T follicular helper cell (primary cell): ENCODE data around the gene ZNF32.
"Not testable (repeated sequence)": the region's sequence is repeated elsewhere in the genome, so short reads cannot be mapped to it uniquely, and the experiment has no call there.

Experiments
- DNase-seq: peaks from one replicate; pipeline ENCODE4 v3.0.0-alpha.2; 2020; ENCODE audit warnings: low read depth

Gene ZNF32

DNA sequence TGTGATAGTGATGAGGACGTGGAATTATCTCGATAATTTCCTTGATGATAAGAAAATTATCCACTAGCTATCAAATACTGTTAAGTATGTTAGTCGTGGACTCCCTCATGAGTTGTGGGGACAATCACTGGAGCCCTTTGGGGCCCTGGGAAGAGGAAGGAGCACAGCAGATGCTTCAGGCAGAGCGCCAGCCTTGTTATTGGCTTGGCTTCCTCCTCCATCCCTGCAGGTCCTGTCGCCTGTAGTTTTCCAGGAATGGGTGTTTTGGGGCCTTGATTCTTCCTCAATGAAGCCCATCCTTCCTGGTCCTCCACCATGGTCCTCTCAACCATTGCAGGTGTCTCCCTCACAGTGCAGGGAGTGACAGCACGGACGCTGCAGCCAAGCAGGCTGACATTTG lies 32.5 kb upstream of the ZNF32 start:
- DNase-seq = no peak

DNA sequence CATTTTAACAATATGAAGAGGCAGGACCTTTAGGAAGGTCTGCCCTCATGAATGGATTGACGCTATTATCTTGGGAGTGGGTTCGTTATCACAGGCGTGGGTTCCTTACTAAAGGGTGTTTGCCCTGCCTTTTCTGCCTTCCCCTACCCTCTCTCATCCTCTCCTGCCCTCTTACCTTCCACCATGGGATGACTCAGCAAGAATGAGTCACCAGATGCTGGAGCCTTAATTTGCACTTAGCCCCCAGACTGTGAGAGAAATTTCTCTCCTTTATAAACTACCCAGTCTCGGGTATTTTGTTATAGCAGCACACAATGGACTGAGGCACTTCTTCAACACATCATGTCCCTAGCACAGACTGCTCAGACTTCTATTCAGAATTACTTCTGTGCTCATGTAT lies 31.4 kb upstream of the ZNF32 start:
- no peak for DNase-seq

DNA sequence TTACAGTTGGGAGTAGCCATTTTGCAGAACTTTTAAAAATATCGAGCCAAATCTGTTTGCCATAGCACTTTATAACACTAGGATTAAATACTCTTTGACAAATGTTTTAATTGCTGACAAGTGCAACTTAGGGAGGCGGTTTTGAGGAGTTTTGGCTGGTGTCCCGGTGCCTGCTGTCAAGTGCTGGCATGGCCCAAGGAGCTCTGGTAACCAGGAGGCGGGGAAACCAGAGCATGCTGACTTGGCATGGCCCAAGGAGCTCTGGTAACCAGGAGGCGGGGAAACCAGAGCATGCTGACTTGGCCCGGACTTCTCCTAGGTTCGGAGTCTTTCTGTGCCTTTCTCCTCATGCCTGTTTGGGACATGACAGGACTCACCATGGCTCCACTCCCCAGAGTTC lies 30.8 kb upstream of the ZNF32 start:
- DNase-seq = no peak

DNA sequence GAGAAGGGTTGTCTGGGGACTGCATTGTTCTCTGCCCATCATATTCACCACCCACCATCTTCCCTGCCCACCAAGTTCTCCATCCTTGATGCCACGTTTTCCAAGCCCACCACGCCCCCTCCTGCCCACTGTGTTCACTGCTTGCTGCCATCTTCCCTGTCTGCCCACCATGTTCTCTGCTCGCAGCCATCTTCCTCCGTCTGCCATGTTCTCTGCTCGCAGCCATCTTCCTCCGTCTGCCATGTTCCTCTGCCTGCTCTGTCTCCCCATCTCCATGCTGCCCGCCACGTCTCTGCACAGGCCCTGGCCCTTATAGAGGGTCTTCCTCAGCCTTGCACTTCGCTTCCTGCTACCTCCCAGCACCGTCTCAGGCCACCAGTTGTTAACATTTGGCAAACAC lies 30.0 kb upstream of the ZNF32 start:
- DNase-seq = no peak

DNA sequence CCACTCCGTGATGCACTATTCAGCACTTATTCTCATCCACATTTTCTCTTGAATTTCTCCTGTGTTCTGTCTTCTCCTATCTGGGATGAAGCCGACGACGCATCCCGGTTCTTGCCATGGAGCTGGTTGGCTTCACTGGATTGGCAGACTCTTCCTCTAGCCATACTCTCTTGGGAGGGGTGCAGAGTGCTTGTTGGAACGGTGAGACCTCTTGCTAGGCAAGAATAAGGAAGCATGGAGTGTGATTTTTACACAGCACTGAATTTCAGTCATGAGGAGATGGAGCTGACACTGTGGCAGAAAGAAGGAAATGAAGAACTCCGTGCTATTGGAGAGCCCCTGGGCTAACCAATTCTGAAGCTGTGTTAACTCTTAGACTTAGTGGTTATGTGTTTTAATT lies 28.2 kb upstream of the ZNF32 start:
- DNase-seq = no peak

DNA sequence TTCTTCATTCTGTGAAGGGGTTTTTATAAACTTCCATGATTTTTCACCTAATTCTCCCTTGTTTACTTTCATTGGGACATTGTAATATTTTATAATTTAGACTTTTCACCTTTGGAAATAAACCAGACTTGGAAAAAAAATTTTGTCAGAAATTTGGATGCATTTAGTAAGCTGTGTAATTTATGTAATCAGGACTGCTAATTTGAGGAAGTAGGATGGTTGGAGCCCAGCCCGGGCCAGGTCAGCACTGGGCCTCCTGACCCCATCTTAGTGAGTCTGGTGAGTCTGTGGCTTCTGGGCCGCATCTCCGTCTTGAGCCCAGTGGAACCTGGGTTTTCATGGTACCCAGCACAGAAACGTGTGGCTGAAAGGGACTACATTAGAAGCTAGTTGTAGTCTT lies 27.6 kb upstream of the ZNF32 start:
- DNase-seq = no peak

DNA sequence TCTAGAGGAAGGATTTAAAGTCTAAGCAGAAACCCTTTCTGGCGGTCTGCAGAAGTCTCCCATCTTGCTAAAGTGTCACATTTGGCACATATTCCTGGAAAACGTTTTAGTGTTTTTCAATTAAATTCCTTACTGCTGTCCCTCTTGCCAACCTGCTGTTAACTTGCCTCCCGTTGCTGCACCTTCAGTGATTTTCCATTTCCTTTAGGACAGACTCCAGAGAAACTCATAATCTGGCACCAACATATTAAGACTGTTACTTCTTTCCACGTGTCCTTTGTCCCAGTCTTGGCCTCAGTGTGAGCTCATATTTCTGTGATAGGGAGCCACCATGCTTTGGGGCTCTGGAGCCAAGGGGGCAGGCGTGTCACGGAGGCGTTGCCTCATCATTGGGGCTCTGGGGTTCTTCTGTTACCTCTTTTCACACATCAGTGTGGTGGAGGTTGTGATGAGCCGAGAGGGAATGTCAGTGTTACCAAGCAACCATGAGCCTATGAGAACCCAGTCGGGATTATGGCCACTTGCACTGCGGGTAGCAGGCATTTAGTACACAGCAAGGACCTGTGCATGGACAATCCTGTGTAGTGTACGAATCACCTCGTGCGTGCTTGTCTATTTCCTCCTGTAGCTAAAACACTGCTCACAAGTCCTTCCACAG lies 26.0 kb upstream of the ZNF32 start:
- no peak for DNase-seq

DNA sequence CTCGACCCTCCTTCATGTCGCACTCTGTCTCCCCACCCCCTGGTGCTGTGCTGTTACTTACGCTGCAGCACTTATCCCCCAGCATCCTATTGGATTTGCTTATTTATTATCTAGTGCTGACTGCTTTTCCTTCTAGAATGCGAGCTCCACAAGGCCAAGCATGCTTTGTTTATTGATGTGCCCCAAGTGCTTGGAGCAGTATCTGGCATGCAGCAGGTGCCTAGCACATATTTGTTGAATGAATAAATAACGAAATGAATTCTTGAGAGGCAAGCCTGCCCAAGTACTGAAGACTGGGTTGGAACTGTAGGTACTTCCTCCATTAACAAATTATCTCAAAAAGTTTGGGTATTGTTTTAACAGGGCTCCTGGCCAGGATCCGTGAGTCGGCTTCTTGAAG lies 24.8 kb upstream of the ZNF32 start:
- DNase-seq = no peak

DNA sequence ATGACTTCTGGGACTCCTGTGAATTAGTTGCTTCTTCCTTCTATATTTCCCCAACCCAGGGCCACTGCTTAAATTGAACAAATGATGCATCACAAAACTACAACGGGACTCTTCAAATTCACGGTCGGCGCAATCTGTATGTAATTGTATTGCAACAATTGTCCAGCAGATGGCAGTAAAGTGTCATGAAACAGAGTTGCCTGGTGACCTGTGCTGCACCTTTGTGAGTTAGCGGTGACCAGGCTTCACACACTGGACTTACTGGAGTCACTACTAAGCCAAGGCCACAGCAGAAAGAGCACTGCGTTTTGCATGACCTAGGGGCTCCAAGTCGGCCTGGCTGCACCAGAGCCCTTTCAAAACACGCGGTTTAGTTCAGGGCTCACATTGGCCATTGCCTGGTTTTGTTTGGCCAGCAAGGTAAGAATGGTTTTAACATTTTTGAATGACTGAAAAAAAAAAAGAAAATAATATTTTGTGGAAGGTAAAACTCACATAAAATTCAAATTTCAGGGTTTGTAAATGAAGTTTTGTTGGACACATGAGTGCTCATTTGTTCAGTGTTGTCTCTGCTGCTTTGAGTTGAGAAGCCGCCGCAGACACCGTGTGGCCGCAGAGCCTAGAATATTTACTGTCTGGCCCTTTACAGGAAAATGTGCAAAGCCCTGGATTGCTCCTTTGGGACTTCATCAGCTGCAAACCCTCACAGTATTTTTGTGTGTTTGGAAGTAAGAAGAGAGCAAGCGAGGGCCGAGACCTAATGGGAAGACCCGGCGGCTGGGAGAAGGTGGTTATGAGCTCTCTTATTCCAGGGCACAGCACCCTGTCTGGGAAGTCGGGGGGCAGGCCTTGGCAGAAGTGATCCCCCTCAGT lies 23.2 kb upstream of the ZNF32 start:
- DNase-seq = peak; percentile 17

DNA sequence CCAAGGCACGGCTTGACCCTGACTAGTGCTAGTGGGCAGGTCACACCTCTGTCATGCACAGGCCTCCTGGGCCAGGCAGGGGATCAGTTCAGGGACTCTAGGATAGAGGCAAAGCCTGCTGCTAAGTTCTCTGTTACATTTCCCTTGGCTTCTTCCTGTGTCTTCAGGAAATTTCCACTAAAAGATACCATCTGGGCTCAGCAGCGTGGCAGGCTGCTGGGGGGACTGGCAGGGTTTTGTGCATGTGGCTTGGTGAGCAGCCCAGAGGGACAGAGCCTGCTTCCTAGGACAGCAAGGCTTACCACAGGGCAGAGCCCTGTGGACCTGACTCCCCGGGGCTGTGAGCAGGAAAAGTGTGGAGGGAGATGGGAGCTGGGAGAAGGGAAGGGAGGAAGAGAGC lies 20.7 kb upstream of the ZNF32 start:
- no peak for DNase-seq

DNA sequence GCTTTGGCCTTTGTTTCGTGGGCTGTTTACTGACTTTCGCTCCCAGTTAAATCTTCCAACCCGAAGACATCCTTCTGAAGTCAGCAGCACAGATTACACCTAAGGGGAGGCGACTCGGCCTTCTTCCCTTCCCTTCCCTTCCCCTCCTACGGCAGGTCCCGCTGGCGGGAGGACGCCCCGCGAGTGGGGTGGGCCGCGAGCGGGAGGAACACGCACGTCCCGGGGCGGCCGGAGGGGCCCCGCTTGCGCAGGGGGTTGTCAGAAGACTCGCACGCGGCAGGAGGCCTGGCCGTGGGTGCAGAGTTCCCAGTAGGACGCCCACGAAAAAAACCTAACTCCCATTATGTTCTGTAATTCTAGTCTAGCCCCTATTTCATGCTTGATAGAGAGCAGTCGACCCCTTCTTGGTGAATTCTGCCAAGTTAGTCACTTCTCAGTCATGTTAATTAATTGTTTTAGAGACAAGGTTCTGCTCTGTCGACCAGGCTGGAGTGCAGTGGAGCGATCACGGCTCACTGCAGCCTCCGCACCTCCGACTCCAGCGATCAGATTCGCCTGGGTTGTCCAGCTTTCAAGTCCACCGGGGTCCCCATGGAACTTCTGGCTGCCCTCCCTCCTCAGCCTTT lies 19.2 kb upstream of the ZNF32 start:
- DNase-seq = no peak

DNA sequence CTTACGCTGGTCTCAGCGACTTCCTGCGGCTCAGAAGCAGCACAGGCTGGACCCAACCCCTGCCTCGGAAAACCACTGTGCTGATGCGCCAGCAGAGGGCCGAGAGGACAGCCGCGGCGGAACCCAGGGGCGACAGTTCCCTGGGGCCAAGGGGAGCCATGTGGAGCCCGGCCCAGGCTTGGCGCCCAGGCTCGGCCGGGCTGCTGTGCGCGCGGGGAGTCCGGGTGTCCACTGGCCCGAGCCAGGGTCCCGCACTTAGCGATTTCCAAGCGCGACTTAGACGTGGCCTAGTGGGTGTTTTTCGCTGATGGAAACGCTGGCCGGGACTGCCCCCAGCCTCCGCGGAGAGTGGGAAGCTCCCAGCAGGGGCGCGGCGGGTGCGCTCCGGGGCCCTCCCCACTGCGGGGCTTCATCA lies 18.6 kb upstream of the ZNF32 start:
- DNase-seq = no peak

DNA sequence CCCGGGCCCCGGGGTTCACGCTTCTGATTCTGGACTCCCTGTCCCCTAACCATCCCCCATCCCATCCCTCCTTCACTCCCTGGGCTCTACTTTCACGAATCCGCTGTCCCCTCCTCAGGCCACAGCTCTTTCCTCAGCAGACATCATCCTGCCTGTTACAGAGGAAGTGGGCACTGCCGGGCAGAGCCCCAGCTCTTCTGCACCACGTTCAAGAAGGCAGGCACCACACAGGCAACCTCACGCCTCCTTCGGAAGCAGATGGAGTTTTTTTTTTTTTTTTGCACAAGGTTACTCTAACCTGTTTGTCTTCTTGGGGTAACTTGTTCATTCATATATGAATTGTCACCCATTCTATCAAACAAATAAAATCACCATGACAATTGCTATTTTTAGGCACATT lies 17.9 kb upstream of the ZNF32 start:
- DNase-seq = no peak

DNA sequence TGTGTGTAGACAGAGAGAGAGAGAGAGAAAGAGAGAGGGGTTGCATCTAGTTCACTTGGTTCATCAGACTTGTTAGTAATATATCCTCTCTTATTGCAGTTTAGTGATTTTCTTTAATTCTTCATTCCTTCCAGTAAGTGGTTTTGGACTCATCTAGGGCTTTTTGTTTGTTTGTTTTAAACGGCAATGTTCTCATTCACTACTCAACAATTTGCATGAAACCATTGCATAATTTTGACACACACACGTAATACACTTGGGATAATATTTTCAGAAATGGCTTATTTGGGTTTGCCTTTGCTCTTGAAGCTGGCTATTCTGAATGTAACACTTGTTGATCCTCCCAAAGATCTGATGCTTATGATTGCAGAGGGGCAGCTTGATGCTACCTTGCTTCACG lies 16.4 kb upstream of the ZNF32 start:
- DNase-seq = no peak

DNA sequence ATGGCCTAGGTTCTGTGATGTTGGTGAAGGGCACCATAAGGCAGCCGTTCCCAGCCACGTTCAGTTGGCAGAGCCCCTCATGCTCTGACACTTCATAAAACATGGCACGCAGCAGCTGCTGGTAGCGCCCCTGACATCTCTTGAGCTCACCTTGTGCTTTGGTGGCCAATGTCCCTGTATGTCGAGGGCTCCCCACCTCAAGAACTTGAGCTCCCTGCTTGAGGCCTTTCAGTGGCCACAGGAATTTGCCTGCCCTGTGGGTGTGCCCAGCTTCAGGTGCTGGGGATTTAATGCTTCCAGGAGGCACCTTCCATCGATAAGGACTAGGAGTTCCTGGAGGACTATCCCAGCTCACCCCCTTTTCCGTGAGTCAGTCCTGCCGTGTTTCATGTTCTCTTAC lies 9.5 kb upstream of the ZNF32 start:
- no peak for DNase-seq

DNA sequence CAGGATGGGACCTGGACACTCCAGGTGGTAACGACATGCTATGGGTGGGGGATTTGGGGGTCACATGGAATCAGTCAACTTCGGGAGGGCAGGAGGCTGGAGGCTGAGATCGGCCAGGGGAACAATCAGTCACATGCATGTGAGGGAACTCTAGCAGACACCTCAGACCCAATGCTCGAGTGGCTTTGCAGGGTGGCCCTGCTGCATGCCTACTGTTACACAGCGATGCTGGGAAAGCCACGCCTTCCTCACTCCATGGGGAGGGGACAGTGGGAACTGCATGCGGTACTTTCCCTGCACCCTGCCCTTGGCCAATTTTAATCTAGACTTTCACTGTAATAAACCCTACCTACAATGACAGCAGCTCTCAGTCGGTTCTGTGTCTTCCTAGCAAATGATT lies 6.6 kb upstream of the ZNF32 start:
- DNase-seq = no peak

DNA sequence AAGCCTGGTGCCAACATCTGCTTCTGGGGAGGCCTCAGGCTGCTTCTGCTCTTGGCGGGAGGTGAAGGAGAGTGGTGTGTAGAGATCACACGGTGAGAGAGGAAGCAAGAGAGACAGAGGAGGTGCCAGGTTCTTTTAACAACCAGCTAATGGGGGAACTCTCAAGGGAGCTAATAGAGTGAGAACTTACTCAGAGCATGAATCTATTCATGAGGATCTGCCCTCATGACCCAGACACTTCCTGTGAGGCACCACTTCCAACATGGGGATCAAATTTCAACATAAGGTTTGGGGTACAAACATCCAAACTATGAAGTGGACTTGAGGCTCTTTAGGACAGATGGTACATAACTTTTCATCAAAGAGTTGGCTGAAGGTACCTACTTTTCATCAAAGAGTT lies 5.1 kb upstream of the ZNF32 start:
- no peak for DNase-seq

DNA sequence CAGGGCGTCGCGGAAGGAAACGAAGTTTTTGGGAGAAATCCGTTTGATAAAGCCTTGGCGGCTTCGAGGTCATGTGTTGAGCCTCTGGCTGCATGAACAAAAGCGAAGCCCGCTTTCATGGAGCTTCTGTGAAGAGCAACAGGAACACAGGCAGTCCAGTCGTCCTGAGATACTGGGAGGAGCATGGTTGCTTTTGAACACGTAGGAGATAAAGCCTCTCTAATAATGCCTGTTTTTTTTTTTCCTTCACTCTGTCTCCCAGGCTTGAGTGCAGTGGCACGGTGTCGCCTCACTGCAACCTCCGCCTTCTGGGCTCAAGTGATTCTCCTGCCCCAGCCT lies 473 bp upstream of the ZNF32 start:
- DNase-seq = no peak

DNA sequence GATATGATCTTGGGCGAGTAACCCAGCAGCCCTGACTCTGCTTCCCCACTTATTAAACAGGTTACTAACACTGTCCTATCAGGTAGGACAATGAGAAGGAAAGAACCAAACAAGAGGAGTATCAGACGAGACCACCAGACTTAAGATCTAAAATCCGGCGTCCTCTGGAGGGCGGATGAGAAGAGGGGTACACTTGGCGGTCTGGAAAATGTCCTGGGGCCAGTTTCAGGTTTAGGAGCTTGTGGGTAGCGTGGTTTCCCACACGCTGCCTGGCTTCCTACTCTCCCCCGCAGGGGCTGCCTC lies 635 bp downstream of the ZNF32 start:
- DNase-seq = no peak

DNA sequence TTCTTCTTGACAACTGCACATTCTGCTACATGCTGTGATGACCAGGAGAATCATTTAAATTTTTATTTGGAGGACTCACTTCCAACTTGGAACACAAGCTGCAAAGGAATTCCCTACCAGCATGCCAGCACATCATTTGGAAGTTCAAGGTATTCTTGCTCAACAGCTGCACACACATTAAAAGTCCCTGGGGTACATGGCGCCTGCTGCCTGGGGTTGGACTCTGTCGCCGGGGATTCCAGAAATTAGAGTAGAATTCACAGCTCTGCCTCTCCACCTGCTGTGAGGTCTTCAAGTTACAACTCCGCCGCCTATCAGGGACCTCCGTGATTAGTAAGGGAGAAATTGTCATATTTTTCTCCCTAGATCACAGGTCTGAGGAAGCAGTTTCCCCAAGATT lies 1.1 kb downstream of the ZNF32 start:
- DNase-seq = no peak

DNA sequence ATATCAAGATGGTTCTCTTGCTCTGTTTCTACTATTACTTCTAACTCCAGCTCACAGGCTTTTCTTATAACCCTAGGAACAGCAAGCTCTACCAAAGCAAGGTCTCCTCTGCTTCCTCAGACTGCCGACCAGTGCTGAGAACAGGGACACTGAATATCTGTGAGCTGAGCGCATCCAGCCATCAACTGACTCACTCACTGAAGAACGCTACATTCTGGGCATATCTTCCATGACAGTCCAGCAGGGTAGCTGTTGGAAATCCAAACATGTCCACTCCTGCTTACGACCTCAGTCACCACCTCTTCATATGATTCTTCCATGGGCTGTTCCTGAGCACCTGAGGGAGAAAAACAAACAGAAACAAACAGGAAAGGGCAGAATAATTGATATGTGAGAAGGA lies 2.8 kb downstream of the ZNF32 start:
- DNase-seq = no peak

DNA sequence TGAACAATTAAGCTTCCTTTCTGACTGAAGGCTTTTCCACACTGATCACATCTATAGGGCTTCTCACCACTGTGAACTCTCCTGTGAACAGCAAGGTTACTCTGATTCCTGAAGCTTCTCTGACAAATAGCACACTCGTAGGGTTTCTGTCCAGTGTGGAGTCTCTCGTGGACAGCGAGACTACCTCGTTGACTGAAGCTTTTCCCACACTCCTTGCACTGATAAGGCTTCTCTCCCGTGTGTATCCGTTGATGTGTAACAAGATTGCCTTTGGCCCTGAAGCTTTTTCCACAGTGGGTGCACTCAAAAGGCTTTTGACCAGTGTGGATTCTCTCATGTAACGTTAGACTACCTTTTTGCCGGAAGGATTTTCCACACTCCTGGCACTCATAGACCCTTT lies 4.4 kb downstream of the ZNF32 start:
- DNase-seq = no peak

DNA sequence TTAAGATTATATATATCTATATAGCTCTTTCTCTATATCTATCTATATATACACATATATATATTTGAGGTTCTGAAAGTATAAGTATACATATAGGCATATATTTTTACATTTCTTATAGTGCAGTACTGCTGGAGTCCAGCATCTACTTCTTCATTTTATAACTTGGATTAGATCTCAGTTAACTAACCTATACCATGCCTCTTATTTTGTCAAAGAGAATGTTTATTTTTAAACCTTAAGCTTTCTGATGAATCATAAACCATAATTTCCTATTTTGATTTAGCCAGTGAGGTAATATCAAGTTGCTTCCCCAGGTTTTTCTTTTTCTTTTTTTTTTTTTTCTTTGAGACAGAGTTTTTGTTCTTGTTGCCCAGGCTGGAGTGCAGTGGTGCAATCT lies 8.1 kb downstream of the ZNF32 start:
- DNase-seq = no peak

DNA sequence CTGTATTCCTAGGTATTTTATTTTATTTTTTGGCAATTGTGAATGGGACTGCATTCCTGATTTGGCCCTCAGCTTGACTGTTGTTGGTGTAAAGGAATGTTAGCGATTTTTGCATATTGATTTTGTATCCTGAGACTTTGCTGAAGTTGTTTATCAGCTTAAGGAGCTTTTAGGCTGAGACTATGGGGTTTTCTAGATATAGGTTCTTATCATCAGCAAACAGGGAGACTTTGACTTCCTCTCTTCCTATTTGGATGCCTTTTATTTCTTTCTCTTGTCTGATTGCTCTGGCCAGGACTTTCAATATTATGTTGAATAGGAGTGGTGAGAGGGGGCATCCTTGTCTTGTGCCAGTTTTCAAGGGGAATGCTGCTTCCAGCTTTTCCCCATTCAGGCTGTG lies 12.9 kb downstream of the ZNF32 start:
- not testable (repeated sequence) for DNase-seq
